ENCODE data around the gene ZMIZ1. TPM values are rescaled to one million over a fixed set of nuclear protein-coding genes. Genes with fewer than 3 reads are reported as not detected.
A peak's percentile ranks its signal among the peaks of the same experiment; 100 is the strongest.

The ZMIZ1 gene
- polyA plus RNA-seq, 3 donors, result 3.3 to 64.6 (median 8.9) TPM

GRCh38 chr10:79152423-79152817 is 83.7 kb downstream of the ZMIZ1 start:
- TF ChIP-seq, protein P1, sequence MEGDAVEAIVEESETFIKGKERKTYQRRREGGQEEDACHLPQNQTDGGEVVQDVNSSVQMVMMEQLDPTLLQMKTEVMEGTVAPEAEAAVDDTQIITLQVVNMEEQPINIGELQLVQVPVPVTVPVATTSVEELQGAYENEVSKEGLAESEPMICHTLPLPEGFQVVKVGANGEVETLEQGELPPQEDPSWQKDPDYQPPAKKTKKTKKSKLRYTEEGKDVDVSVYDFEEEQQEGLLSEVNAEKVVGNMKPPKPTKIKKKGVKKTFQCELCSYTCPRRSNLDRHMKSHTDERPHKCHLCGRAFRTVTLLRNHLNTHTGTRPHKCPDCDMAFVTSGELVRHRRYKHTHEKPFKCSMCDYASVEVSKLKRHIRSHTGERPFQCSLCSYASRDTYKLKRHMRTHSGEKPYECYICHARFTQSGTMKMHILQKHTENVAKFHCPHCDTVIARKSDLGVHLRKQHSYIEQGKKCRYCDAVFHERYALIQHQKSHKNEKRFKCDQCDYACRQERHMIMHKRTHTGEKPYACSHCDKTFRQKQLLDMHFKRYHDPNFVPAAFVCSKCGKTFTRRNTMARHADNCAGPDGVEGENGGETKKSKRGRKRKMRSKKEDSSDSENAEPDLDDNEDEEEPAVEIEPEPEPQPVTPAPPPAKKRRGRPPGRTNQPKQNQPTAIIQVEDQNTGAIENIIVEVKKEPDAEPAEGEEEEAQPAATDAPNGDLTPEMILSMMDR (IDR thresholded peaks at IDR 0.05), result no peak
- DNase-seq, result no peak
- intact Hi-C loops (cut with micrococcal nuclease), result loop anchor here in 1 of 2 donors (5.0 kb wide), 1 partner anchor 70 kb away; no protein-coding TSS in a partner anchor
- Histone ChIP-seq H3K4me3 (replicated peaks in 1 of 3; ENCODE audit: low read depth in 2 of 3, low read length in 3 of 3) (no peak overlapping the region), H3K27me3 (ENCODE audit: control insufficient read depth in 2 of 2, insufficient read depth in 2 of 2, low read length in 2 of 2) (no peaks in the 10 kb centered on the region), H4K20me1 (ENCODE audit: insufficient read depth, low read length) (peaks cover 80% of the 10 kb centered on the region), H2AFZ (ENCODE audit: insufficient read depth, low read depth, low read length, poor library complexity, severe bottlenecking) (no peak overlapping the region), H3K9ac (ENCODE audit: insufficient read depth, low read length, poor library complexity, severe bottlenecking) (peak overlapping the region; percentile 59), H3K79me2 (ENCODE audit: insufficient read depth, low read length) (peaks cover 69% of the 10 kb centered on the region), H3K4me1 (ENCODE audit: control insufficient read depth in 1 of 2, insufficient read depth in 2 of 2, low read length in 2 of 2) (peaks cover 74 to 84% of the 10 kb centered on the region in 2 donors), H3K4me2 (replicated peaks; ENCODE audit: extremely low read depth, low read length, poor library complexity, severe bottlenecking) (no peak overlapping the region), H3K36me3 (replicated peaks in 1 of 2; ENCODE audit: control insufficient read depth in 1 of 2, insufficient read depth in 2 of 2, low read length in 2 of 2) (peaks cover 0 to 23% of the 10 kb centered on the region in 2 donors), H3K9me3 (replicated peaks in 1 of 2; ENCODE audit: control insufficient read depth in 1 of 2, insufficient read depth in 1 of 2, low read length in 2 of 2) (no peaks in the 10 kb centered on the region), H3K27ac (ENCODE audit: low read depth in 1 of 2, low read length in 2 of 2) (peak overlapping the region in 1 of 2 donors; percentile 95)
- Mint-ChIP-seq H3K4me3 (no peak overlapping the region), H3K4me1 (peaks cover 83% of the 10 kb centered on the region), H3K9me3 (no peaks in the 10 kb centered on the region), H3K27ac (peak overlapping the region; percentile 86 to 98 (median 98)), H3K36me3 (peaks cover 18 to 36% of the 10 kb centered on the region in 2 donors), H3K27me3 (ENCODE audit: low read depth in 3 of 3) (peaks cover 0 to 3% (median 2%) of the 10 kb centered on the region in 3 donors)
- 95% methylated on average over 3 of the region's 7 CpGs for WGBS (ENCODE audit: insufficient coverage)

- peaks cover 0 to 30% of the 10 kb centered on the region in 2 donors for H3K36me3 ChIP-seq (replicated peaks in 1 of 2; ENCODE audit: control insufficient read depth in 1 of 2, insufficient read depth in 2 of 2, low read length in 2 of 2)
- H3K4me3 ChIP-seq (replicated peaks in 1 of 3; ENCODE audit: low read depth in 2 of 3, low read length in 3 of 3), result no peak overlapping the region
- no peaks in the 10 kb centered on the region for H3K27me3 ChIP-seq (ENCODE audit: control insufficient read depth in 2 of 2, insufficient read depth in 2 of 2, low read length in 2 of 2)
- 78% methylated on average over 10 of the region's 10 CpGs for WGBS (ENCODE audit: insufficient coverage)
- Mint-ChIP-seq H3K9me3 (no peaks in the 10 kb centered on the region), H3K4me3 (no peak overlapping the region), H3K27ac (peak overlapping the region in 4 of 7 donors; percentile 3 to 57 (median 48)), H3K27me3 (ENCODE audit: low read depth in 3 of 3) (peaks cover 0 to 3% (median 2%) of the 10 kb centered on the region in 3 donors), H3K4me1 (peaks cover 70% of the 10 kb centered on the region), H3K36me3 (peaks cover 16 to 33% of the 10 kb centered on the region in 2 donors)
- H4K20me1 ChIP-seq (ENCODE audit: insufficient read depth, low read length), result peaks cover 92% of the 10 kb centered on the region
- peaks cover 78% of the 10 kb centered on the region for H3K79me2 ChIP-seq (ENCODE audit: insufficient read depth, low read length)
- TF ChIP-seq, protein P1 (IDR thresholded peaks at IDR 0.05), result no peak
- peak overlapping the region in 1 of 2 donors; percentile 95 for H3K27ac ChIP-seq (ENCODE audit: low read depth in 1 of 2, low read length in 2 of 2)
- H3K9me3 ChIP-seq (replicated peaks in 1 of 2; ENCODE audit: control insufficient read depth in 1 of 2, insufficient read depth in 1 of 2, low read length in 2 of 2), result no peaks in the 10 kb centered on the region
- no peak overlapping the region for H3K9ac ChIP-seq (ENCODE audit: insufficient read depth, low read length, poor library complexity, severe bottlenecking)
- no peak overlapping the region for H3K4me2 ChIP-seq (replicated peaks; ENCODE audit: extremely low read depth, low read length, poor library complexity, severe bottlenecking)
- peaks cover 61 to 76% of the 10 kb centered on the region in 2 donors for H3K4me1 ChIP-seq (ENCODE audit: control insufficient read depth in 1 of 2, insufficient read depth in 2 of 2, low read length in 2 of 2)
- no peak for DNase-seq
- intact Hi-C loops (cut with micrococcal nuclease), result loop anchor here in 1 of 2 donors (5.0 kb wide), 1 partner anchor 71 kb away; no protein-coding TSS in a partner anchor
- no peak overlapping the region for H2AFZ ChIP-seq (ENCODE audit: insufficient read depth, low read depth, low read length, poor library complexity, severe bottlenecking)
Observed at GRCh38 chr10:79153745-79154144, 85.0 kb downstream of the ZMIZ1 start.
